Amniotic stem cell (primary cell): ENCODE results near the gene TBATA.
"Not testable (repeated sequence)": the region's sequence is repeated elsewhere in the genome, so short reads cannot be mapped to it uniquely, and the experiment has no call there.

Experiments
- DNase-seq: peaks from one replicate; lab custom pipeline; 2025; lab: John Stamatoyannopoulos, UW

Gene TBATA

DNA sequence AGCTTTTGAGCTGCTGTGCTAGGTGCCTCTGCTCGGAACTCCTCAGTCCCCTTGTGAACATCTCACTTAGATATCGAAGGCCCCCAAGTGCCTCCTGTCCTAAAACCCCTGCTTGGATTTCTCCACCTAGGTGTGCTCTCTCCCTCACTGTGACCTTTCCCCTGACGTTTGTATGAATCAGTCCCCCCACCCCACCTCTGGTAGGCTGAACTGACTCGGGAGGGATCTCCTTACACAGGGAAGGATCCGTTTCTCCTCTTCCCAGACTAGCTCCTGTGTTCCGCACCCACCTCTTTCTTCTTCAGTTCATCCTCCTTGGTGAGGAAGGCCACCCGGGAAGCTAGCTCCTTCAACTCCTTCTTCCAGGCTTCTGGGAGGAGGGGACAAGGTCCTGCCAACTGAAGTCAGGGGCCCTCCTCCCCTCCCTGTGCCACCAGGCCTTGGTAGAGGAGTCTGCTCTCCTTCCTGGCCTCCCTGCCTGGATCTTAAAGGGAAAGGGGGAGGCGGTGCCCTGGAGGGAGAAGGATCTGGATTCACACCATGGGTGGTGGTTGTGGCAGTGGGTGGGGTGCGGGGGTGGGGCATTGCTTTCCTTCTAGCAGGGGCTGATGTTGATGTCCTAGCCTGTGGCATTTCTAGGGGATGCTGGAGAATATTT, 6.8 kb downstream of the TBATA start:
- DNase-seq: no peak

DNA sequence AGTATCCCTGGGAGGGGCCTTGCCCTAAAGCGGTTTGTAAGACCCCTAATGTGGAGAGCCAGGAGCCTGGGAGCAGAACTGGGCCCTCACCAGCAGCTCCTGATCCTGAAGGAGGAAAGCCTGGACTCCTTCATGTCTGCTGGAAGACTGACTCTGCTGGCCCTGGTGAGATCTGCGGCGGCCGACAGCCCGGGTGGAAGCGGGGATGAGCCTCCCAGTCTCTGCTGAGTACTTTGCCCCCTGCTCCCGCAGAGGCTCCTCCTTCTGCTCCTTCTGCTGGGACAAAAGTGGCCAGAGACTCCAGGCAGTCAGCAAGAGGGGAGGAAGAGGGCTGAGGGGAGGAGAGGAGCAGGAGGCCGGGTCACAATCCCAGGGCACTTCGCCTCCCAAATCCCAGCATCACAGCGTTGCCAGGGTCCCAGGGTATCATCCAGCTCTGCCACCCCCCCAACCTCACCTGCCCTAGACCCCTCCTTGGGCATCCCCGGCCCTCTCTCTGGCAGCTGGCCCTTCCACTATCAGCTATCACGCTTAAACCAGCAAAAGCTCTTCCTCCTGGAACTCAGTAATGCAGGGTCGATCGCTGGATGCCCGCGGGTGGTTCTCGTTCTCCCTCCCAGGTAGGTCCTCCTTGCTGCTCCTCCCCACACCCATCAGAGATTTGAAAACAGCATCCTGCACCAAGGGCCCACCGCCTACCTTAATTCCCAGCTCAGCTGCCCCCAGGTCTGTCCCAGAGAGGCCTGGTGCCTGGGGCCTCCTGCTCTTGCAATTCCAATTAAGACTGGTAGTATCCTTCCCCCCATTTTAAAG, 7.9 kb downstream of the TBATA start:
- DNase-seq: no peak

DNA sequence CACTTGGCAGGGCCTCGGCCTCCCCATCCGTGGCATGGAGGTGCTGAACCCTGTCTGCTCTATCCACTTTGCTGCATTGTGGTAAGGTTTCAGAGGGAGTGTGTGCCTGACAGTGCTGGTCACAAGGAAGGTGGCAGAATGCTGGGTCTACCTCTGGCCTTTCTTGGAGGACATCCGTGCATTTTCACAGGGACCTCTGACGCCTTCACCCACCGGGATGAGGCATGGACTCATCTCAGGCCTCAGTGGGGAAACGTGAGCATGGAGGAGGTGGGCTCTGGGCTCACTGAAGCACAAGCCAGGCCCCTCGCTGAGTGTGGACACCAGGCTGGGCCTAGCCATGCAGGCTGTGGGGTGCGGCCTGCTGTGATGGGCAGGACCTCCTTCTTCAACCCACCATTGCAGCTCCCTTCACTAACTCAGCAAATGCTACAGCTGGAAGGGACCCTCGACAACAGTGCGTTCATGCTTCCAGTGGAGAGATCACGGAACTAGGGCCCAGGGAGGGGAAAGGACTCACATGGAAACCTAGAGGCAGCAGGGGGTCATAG, 8.6 kb downstream of the TBATA start:
- DNase-seq: no peak

DNA sequence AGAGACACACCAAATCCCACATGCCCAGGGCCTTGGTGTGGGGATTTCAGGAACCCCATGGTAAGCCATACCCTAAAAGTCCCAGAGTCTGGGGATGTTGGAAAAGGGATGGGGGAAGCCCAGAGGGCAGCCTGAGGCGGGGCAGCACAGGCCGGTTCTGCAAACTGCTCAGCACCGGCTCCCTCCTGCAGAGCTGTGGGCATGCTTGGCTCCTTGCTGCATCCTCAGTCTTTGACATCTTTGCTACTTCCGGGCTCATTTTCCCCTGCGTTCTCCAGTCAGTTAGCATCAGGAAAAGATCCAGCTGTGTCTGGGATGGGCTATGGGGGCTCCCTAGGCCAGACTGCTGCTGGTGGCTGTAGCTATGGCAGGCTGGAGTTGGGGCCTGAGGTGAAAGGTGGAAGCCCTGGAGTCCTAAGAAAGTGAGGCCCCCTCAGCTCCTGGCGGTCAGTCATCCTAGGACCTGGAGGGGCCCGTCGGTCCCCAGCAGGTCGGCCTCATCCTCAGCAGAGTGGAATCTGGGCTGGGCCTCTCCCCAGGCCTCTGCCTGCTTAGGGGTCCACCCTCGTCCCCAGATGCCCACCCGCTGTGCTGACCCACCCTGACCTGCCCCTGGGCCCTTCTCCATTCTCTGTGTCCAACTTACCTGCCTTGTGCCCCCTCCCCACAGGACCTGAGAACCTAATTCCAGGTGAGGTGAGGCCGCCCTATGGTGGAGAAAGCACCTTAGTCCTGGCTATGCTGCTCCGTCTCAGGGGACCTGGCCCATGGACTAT, 9.3 kb downstream of the TBATA start:
- no peak for DNase-seq

DNA sequence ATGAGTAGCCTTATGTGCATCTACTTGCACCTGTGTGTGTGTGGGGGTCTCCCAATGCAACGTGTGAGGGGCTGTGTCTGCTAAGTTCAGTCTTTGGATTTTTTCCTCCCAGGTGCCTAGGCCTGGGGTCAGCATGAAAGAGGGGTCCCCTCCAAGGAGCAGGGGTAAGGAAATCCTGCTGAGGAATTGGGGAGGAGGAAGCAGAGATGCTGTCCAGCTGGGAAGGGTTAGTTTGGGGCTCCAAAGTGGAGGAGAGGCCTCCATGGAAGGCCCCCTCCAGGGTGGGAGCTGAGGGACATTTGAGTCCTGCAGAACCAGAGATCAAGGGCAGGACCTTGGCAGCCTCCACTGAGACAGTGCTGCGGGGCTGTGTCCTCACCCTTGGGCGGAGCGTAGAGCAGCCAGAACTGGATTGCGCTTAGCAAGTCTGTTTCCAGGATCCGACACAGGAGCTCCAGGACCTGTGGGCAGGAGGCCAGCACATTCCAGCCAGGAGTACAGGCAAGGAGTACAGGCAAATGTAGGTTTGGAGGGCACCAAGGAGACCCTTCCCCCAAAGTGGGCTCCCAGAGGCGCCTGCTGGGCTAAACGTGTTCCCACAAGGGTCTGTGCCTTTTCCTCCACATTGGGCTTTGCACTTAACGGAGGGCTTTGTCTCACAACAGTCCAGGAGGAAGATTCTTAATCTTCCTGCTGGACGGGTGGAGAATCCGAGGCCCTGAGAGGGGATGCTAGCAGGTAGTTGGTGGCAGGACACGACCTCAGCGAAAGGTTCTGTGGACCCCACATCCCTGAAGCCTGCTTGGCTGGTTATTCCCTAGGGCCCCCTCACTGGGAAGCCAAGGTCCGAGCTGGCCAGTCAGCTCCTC, 10.1 kb downstream of the TBATA start:
- DNase-seq: no peak

DNA sequence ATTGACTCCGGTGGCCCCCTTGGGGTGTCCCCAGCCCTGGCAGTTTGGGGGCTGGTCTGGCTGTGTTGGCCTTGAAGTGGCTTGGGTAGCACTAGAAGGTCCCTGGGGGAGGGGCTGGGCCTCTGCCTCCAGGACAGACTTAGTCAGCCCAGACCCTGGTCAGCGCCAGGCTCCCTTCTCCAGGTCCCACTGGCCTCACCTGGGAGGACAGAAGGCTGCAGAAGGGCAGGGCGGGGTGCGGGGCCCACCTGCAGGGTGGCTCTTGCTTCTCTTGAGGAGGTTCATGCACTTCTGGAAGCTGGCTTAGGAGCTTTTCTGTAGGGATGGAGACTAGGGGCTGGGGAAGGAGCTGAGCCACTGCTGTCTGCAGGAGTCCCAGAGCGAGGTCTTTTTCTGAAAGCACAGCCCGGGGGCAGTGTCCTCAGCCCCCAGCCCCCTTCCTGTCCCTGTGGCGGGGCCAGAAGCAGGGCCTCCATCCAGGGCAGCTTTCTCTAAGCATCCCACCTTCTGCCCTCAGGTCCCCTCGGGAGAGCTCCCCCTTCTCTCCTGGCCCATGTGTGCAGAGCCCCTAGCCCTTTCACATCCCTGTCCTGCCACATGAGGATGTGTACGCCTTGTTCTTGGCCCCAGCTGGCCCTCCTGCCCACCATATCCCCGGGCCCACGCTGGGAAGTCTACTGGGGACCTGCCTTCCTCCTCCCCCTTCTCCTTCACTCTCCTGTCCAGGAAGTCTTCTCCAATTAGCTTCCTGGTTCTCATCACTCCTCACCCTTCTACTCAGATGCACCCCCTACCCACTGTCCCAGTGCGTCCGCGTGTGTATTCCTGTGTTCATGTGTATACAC, 11.0 kb downstream of the TBATA start:
- DNase-seq: no peak

DNA sequence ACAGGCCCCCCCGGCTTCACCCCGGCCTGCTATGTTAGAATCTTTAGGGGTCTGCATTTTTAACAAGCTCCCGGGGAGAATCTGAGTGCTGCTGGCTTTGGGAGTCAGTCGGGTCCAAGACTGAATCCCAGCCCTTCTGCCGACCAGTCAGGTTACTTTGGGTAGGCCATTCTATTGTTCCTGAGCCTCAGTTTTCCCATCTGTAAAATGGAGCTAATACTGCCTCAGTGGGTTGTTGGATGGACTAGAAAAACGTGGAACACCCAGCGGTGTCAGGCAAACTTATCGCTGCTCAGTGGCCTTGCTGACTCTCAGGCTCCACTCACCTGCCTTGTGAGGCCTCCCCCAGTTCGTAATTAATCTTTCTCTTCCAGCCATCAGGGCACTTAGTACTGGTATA, 11.7 kb downstream of the TBATA start:
- no peak for DNase-seq

DNA sequence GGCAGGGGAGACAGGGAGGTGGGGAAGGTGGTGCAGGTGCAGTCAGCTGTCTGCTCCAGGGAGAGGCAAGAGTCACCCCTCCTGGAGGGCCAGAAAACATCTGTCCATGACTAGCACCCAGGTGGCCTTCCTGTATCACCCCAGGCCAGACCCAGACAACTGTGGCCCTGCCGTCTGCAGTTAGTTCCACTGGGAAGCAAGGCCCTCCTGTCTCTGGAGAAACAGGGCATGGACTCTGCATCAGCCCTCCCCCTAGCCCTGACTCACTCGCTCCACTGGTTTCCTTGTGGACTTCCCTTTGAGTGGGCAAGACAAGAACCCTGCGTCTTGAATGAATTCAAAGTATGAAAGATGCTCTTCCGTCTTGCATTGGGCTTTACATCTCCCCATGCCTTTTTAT, 12.6 kb downstream of the TBATA start:
- DNase-seq: no peak

DNA sequence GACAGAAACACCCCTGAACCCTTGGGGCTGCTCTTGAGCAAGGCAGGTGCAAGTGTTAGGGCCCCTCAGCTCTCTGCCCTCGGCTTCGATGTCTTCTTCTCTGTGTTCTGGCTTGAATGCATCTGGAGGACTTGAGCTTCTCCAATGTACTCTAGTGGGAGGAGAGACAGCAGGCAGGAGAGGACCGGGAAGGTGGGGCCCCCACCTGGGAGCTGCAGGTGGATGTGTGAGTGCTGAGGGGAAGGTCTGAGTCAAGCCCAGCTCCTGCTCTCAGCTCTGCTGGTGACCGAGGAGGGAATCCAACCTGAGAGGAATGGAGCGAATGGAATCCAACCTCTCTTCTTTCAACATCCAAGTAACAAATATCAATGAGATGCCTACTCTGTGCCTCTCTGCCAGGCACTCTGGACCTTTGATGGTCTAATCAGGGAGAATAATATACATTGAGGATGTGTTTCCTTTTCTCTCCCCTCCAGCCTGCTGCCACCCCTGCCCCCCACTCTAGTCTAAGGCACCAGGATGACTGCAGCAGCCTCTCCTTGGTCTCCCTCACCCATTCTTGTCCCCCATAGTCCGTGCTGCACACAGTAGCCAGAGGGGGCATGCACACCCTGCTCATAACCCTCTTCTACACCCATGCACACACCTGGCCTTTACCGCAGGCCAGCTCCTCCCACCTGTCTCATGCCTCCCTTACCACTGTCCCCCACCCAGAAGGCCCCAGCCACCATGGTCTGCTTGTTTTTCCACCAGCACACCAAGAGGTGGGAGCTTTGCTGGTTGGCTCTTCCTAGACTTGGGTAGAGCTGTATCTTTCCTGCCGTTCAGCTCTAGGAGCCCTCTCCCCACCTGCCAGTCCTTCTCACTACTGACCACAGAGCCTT, 13.6 kb downstream of the TBATA start:
- no peak for DNase-seq

DNA sequence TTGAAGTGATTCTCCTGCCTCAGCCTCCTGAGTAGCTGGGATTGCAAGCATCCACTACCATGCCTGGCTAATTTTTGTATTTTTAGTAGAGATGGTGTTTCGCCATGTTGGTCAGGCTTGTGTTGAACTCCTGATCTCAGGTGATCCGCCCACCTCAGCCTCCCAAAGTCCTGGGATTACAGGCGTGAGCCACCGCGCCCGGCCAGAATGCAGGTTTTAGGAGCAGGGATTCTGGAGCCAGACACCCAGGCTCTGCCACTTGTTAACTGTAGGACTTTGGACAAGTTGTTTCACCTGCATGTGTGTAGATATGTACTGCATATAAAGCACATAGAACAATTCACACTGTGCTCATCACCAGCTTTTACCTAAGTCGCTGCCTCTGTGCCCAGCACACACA, 14.7 kb downstream of the TBATA start:
- not testable (repeated sequence) for DNase-seq

DNA sequence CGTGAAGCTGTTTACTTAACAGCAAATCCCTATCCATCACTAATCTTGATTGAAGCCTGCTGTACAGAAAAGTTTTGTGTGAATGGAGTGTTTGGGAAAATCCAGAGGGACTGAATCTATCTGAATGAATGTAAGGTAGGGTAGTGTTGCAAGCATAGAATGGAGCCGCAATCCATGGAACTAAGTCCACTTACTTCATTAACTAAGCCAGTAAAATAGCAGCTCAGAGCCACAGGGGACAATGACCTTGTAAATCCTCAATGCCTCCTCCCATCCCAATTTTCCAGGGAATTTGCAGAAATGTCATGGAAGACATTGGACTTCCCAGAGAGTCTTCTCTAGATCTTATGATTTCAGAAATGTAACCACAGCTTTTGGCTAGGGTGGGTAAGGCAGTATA, 15.2 kb downstream of the TBATA start:
- no peak for DNase-seq

DNA sequence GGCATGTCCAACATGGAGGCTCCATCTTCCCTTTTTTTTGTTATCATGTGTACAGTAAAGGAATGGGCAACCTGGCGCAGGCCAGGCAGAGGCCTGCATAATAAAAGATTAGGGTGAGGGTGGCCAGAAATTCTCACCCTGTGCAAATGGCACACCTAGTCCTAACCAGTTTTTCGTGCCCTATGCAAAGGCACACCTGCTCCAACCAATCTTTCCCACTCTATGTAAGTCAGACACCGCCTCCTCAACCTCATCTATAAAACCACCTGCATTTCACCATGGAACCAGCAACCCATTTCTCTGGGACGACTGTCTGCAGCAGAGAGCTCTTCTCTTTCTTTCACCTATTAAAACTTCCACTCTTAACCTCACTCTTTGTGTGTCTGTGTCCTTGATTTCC, 16.1 kb downstream of the TBATA start:
- DNase-seq: no peak

DNA sequence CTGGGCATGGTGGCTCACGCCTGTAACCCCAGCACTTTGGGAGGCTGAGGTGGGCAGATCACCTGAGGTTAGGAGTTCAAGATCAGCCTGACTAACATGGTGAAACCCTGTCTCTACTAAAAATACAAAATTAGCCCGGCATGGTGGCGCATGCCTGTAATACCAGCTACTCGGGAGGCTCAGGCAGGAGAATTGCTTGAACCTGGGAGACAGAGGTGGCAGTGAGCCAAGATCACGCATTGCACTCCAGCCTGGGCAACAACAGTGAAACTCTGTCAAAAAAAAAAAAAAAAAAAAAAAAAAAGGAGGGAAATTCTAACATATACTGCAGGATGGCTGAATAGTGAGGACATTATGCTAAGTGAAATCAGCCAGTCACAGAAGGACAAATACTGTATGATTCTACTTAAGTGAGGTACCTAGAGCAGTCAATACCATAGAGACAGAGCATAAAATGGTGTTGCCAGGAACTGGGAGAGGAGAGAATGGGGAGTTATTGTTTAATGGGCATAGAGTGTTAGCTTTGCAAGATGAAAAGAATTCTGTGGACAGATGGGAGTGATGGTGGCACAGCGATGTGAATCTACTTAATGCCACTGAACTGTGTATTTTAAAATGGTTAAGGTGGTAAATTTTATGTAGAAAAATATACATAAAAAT, 17.0 kb downstream of the TBATA start:
- not testable (repeated sequence) for DNase-seq

DNA sequence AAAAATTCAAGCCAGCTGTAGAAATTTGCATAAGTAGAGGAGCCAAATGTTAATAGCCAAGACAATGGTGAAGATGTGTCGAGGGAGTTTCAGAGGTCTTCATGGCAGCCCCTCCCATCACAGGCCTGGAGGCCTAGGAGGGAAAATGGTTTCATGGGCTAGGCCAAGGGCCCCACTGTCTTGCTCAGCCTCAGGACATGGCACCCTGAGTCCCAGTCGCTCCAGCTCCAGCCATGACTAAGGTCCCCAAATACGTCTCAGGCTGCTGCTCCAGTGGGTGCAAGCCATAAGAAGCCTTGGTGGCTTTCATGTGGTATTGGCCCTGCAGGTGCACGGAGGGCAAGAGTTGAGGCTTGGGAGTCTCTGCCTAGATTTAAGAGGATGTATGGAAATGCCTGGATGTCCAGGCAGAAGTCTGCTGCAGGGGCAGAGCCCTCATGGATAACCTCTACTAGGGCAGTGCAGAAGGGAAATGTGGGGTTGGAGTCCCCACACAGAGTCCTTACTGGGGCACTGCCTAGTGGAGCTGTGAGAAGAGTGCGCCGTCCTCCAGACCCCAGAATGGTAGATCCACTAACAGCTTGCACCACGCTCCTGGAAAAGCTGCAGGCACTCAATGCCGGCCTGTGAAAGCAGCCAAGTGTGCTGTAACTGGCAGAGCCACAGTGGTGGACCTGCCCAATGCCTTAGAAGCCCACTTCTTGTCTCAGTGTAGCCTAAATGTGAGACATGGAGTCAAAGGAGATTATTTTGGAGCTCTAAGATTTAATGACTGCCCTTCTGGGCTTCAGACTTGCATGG, 19.2 kb downstream of the TBATA start:
- DNase-seq: no peak

DNA sequence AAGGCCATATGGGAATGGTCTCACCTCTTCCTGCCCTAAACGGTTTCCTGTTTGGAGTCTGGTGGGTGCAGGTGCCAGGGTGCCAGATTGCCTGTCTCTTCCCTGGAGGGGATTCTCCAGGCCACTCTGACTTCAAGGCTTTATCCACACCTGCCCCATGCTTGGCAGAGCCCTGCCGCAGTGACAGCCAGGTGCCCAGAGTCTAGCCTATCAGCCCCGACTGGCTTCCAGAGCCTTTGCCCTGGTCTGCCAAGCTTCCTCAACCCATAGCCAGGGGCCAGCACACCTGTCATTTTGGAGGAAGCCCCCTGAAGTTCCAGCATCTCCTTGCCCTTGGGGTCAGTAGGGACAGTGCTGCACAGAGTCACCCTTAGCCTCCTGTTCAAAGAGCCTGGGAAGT, 21.6 kb downstream of the TBATA start:
- DNase-seq: no peak

DNA sequence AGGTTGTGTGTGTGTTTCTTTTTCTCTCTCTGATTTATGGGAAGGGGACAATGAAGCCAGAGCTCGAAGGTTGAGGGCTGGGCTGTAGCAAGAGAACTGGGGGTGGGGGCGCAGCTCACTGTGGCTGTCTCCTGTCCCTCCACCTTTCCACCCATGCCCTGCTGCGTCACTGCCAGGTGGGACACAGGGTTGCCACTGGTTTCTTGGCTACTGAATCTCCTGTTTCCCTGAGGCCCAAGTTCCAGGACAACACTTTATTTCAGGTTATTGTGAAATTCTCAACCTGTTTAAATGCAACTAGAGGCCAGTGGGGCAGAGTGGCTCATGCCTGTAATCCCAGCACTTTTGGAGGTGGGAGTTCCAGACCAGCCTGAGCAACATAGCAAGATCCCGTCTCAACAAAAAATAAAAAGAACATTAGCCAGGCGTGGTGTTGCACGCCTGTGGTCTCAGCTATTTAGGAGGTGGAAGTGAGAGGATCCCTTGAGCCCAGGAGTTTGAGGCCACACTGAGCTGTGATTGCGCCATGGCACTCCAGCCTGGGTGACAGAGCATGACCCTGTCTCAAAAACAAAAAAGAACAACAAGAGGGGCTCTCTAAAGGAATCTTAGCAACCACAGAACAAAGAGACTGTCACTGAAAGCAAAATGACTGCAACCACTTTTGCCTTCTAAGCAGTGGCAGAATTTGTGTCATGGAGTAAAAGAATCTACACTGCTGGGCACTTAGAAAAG, 22.6 kb downstream of the TBATA start:
- DNase-seq: no peak

DNA sequence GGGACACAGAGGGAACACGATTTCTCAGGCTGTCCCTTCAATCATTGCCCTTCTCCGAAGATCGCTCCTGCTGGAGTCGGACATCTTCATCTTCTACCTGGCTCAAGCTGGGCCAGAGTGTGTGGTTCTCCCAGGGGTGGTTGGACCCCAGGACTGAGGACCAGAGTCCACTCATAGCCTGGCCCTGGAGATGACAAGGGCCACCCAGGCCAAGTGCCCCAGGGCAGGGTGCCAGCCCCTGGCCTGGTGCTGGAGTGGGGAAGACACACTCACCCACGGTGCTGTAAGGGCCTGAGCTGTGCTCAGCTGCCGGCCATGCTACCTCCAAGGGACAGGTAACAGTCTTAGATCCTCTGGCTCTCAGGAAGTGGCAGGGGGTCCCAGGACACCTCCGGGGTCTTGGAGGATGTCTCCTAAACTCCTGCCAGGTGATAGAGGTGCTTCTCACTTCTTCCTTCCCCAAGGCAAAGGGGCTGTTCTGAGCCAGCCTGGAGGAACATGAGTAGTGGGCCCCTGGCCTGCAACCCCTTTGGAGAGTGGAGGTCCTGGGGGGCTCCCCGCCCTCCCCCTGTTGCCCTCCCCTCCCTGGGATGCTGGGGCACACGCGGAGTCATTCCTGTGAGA, 23.3 kb downstream of the TBATA start:
- DNase-seq: no peak
